GM18508 (cell line): ENCODE data around the gene INHA.

Source experiments
- ATAC-seq: cut with Tn5 transposase; IDR thresholded peaks from one replicate; pipeline ENCODE4 v1.9.1; 2021; ENCODE audit warnings: moderate number of reproducible peaks; ENCODE audit not compliant: insufficient read depth, unreplicated experiment

The INHA gene

DNA sequence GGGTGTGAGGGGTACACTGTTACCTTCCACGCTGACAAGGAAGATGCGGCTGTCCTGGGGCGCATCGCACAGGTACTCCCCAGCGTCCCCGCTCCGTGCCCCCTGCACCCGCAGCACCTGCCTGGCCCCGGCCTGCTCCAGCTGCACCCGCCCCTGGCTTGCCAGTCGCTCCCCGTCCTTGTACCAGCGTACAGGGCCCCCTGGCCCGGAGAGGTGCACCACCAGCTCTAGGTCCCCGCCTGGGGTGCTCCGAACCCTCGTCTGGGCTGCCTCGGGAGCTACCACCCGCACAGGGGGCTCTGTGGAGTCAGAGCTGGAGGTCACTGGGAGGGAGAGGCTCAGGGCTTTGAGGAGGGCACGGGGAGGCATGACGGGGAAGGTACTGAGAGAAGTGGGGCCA, 14.8 kb upstream of the INHA start:
- ATAC-seq: no peak

DNA sequence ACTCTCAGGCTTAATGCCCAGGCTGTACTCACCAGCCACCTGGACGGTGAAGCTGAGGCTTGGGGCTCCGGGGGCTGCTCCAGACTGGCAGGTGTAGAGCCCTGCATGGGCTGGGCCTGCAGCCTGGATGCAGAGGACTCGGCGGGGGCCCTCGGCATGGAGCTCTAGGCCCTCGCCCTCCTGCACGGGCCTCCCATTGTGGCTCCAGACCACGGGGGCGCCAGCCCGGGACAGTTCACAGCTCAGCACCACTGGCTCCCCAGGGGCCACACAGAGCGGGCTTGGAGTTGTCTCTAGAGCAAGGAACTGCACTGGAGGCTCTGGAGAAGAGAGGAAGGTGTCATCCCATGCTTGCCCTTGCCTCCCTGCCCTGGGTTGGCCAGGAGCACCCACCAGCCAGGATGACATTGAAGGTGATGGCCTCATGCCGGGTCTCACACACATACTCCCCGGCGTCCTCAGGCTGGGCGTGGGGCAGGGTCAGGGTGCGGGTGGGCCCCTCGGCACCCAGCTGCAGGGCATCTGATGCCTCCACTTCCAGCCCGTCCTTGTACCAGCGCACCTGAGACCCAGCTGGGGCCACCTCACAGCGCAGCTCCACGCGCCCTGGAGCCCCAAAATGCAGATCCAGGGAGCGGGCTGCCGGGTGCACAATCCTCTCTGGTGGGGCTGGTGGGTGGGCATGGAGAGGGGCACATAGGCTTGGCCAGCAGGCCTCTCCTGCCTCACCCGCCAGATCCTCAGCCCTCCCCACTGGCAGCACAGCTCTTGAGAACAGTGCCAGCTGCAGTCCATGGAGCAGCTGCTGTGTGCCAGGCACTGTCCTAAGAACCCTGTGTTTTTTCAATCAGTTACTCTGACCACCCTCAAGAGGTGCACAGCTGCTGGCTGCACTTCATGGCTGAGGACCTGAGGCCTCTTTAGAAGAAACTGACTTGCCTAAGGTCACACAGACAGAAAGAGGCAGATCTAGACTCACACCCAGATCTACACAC, 14.0 kb upstream of the INHA start:
- ATAC-seq: no peak

DNA sequence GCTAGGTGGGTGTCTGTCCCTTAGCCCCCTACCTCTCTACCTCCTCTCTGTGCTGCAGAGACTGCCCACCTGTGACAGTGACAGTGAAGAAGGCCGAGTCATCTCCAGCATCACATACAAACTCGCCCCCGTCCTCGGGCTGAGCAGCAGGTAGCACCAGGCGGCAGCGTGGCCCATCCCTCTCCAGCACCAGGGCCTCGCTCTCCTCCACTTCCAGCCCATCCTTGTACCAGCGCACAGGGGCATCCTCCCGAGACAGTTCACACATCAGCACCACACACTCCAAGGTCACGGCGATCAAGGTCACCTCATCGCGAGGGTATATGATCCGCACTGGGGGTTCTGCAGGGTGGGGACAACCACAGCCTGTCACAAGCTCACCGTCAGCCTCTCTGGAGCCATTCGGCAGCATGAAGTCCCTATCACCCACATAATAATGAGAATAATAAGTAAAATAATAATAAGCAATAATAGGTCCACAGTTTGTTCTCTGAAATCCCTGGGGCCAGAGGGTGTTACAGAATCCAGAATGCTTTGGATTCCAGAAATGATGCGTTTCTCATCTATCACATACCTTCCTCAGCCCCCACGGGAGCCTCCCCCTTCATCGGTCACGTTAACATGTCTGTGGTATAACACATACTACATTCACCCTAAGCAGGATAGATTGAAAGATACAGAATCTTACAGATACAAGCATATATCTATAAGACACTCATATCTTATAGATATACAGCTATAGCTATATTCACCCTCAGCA, 12.8 kb upstream of the INHA start:
- no peak for ATAC-seq

DNA sequence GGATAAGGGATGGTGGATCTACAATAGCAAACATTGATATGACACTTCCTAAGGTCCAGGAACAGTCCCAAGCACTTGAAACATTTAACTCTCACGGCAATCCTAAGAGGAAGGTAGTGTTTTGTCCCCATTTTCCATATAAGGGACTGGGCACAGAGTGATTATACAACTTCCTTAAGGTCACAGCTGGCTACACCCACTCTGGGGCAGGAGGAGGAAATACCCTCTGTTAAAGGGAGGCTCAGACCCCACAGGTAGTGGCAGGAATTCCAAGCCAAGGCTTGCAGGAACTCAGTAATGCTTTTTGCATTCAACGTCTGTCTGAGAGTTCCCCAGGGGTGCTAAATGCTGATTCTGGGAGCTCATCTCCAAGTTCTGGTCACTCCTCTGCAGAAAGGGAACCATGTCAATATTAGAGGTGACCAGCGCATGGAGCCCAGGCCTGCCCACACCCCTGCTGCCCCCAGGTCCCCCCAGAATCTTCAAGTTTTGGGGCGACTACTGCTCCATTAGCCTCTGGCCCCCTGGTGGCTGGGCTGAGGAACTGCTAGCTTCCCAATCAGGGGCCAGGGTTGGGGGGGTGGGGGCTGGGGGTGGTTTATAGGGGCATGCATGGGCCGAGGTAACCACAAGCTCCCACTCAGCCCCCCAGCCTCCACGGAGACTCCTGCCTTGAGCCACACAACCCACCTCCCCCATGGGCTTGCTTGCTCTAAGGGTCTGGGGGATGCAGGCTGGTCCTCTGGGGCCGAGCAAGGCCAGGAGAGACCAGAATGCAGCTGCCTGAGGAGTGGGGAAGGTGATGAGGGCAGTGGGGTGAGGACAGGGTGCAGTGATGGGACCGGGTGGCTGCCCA, 11.8 kb upstream of the INHA start:
- ATAC-seq: no peak

DNA sequence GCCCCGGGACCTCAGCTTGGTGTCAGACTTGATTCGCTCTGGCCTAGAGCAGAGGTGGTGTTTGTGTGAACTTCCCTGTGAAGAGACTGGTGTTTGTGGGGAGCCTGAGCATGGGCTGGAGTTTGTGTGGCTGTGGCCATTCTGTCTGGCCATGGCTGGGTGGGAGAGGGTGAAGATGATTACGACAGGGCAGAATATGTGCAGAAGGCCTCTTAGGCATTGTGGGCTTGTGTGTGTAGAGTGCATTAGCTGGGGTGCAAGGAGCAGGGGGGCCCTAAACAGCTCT, 11.3 kb upstream of the INHA start:
- ATAC-seq: no peak

DNA sequence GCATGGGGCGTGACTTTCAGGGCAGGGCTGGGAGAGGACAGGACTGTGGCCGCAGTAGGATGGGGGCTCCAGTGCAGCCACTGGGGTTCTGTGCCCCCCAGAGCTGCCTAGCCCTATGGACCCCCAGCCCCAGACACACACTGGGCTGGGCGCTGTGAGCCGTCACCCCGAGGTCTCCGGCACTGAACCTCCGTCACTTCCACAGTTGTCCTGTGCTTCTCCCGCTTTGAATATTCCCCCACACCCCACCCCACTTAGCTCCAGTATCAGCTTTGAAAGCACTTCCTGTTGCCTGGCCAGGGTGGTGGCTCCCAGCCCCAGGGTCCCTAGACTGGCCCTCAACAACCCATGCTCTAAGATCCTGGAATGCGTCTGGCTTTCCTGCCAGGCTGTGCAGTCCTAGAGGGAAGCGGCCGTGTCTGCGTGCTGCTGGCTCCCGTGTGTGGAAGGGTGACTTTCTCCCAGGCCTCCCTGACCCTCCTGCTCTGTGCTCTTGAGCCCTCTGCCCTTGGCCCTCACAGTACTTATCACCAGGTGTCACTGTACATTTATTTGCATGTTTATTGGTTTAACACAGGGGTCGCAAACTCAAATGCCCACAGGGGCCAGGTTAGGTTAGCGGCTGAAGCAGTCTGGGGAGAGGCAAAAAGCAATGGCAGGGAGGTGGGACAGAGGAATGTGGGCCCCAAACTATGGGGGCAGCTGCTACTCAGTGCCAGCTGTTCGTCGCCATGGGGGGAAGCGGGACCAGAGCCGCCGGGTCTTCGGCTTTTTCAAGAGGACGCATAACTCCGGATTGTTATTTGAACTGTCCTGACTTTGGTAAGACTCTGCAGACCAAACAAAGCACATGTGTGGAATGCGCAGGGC, 10.7 kb upstream of the INHA start:
- ATAC-seq: no peak

DNA sequence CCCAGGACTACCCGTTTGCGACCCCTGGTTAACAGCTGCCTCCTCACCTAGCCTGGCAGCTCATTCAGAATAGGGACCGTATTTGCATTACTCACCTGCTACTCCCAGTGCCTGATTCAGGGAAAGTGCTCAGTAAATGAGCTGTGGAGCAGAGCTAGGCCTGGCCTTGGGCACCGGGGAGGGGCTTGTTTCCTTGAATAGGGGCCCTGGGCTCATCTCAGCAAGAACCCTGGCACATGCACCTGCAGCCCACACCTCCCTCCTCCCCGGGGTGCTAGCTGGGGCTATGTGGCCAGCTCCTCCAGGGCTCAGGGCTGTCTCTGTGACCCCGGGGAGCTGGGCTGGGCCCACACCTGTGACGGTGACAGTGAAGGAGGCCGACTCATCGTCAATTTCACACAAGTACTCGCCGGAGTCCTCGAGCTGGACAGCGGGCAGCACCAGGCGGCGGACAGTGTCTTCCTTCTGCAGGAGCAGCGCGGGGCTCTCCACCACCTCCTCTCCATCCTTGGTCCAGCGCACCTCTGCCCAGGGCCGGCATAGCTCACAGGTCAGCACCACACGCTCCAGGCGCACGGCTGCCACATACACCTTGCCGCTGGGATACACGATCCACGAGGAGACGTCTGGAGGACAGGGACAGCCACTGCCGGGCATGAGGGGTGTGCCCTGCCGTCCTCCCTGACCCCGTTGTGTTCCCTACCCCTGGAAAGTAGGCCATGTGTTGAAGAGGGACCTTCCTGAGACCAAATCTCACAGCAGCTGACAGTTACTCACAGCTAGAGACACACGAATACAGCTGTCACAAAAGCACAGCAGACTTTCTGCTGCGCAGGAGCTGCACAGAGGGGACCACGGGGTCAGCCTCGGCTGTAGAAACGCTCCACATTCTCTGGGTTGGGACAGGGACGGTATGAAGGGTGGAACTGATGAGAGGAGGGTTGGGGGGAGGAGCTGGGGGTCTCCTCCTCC, 9.8 kb upstream of the INHA start:
- ATAC-seq: no peak

DNA sequence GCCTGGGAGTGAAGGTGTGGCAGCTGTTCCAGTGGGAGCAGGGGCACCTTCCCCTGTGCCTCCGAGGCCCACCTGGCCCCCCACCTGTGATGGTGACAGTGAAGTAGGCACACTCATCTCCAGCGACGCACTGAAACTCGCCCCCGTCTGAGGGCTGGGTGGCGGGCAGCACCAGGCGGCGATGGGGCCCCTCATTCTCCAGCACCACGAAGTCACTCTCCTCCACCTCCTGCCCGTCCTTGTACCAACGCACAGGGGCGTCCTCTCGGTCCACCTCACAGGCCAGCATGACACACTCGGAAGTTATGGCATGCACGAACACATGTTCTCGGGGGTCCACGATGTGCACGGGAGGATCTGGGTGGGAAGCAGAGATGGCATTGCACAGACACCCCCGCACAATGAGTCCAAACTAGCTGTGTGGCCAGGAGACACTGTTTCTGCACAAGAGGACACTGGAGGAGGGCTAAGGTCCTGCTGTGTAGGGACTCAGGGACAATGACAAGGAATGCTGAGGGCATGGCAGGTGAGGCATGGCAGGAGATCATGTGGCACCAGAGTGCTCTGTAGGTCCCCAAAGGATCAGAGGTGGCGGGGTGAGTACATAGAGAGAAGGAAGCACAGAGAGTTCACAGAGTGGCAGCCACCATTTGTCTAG, 8.7 kb upstream of the INHA start:
- ATAC-seq: no peak

DNA sequence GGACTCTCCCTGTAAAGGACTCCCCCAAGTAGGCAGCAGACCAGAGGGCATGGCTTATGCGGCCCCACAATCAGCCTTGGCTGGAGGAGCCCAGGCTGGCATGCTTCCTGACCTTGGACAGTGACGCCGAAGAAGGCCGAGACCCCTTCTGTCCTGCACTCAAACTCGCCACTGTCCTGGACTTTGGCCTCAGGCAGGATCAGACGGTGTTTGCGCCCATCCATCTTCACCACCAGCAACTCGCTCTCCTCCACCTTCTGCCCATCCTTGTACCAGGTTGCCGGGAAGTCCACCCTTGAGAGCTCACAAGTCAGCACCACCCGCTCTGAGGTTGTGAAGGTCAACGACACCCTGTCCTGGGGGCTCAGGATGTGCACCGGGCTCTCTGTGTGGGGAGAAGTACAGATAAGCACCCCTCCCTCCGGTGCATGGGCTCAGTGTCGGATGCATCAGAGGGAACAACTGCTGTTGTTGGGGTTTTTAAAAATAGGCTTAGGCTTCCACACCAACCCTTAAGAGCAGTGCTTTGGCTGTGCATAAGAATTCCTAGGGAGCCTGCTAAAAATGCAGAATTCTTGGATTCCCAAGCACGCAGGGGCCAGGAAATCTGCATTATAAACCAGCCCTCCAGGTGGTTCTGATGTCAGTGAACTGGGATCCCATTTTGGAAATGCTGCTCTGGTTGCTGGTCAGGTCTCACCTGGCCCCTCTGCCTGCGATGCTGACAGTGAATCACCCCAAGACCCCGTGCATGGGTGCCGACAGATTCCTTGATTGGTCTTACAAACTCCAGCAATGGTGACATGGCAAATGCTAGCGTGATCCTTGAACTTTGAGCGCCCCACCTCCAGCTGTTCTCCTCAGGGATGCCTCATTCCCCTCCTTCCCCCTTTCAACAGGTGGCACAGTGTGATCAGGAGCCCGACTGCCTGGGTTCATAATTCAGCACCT, 6.7 kb upstream of the INHA start:
- ATAC-seq: no peak

DNA sequence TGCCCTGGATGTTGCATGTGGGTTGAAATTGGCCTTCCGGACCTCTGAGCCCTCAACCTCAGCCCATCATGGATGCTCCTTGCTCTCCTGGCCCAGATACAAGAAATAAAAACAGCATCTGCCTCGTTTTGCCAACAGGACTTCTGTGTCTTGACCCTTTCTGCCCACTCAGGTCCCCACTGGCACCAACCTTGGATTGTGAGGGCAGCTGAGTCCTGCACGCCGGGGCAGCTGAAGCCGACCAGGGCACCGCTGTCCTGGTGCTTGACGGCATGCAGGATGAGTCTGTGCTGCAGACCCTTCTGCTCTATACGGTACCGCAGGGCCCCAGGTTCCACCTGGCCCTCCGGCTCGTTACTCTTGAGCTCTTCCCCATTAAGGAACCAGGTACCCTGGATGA, 5.5 kb upstream of the INHA start:
- no peak for ATAC-seq

DNA sequence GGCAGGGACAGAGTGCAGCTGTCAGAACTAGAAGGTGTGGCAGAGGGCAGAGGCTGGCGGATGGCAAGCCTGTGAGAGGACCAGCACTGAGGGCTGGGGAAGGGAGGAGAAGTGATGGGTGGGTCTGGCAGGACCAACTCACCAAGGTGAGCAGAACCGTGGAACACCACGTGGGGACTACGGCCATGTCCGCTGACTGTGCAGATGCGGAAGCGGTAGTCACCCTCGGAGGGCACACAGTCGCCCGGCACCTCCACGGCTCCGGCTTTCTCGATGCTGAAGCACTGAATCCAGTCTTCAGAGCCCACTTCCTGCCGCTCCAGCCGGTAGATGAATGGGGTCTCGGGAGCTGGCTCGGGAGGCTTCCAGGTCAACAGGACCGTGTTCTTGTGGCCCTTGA, 5.0 kb upstream of the INHA start:
- no peak for ATAC-seq

DNA sequence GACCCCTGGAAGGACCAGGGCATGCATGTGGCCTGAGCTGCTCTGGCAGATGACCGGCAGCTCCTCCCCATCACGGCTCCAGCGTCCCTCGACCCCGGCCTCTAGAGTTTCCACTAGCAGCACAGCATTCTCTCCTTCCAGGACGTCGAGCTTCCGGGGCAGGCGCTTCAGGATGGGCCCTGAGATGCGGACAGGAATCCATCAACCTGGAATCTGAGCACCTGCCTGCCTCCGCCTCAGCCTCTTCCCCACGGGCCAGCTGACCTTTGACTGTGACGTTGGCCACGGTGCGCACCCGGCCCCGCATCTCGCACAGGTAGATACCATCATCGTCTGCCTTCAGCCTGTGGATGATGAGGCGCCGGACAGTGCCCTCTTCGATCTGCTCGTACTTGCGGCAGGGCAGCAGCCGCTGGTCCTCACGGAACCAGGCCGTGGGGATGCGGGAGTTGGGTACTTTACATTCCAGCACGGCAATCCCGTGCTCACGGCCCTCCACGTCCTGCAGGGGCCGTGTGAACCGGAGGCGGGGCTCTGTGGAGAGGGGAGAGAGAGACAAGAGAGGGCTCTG, 4.2 kb upstream of the INHA start:
- ATAC-seq: no peak

DNA sequence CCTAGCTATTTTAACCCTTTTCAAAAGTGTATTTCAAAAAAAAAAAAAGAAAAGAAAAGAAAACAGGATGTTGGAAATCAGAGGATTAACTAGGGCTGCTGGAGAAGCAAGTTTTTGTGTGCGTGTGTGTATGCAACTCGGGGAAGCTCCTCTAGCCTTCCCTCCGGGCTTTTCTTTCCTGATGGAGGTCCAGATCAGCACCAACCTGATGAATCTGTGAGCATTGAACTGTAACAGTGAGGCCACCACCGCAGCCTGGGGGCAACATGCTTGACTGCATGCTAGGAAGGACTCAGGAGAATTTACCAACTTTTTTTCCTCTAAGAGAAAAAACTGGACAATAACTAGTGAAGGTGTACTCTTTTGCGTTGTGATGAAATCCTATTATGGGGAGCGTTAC, 3.1 kb upstream of the INHA start:
- ATAC-seq: no peak

DNA sequence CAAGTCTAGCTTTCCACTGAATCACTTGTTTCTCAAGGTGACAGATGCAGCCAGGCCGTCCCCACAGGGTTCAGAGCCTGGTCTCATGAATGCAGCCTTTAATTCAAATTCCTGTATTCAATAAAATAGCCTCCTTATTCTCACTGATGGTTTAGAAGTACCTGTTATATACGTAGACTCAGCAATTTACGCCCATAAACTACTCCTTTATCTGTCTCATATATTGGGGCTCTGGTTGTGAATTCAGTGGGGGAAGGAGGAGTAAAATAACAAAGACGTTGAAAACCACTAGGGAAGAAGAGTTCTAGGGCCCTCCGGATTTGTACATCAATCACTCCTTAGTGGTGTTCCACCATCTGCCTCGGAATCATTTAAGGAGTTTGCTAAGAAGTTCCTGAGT, 2.5 kb upstream of the INHA start:
- no peak for ATAC-seq

DNA sequence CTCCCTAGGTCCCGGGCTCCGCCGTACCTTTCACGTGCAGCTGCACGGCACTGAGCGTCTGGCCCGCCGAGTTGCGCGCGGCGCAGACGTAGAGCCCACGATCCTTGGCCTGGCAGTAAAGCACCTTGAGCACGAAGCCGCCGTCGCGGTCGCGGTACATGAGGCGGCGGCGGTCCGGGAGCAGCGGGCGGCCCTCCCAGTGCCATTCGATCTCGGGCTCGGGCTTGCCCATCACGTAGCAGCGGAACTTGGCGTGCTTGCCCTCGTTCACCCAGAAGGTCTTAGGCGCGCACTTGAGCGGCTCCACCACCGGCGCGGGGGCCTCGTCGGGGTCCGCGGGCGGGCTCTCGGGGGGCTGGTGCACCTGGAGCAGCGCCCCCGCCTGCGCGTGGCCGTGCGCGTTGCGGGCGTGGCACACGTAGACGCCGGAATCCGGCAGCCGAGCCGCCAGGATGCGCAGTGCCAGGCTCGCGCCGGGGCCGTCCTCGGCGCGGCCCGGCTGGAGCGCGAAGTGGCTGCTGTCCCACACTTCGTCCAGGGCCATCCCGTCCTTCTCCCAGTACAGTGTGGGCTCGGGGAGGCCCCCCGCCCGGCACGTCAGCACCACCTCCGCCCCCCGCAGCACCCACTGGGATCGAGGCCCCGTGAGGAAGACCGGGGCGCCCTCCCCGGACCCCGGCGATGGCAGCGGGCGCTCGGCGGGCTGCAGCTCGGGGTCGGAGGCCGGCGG, 1.8 kb upstream of the INHA start:
- no peak for ATAC-seq

DNA sequence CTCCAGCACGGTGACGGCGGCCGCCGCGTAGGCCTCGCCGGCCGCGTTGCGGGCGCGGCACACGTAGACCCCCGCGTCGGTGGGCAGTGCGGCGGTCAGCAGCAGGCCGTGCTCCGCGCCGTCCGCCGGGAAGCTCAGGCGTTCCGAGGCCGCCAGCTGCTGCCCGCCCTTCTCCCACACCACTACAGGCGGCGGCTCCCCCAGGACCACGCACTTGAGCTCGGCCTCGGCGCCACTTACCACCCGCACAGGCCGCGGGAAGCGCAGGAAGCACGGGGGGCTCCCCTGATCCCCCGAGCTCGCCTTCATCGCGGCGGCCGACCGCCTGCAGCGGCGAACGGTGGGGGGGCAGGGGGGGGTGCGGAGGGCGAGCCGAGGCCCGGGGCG, 1.2 kb upstream of the INHA start:
- no peak for ATAC-seq
